ENCODE results near the gene KHDC1L. TPM values are rescaled to one million over a fixed set of nuclear protein-coding genes. Genes with fewer than 3 reads are reported as not detected.

The KHDC1L gene
- total and polyA plus RNA-seq, 2 donors (not counting 1 experiment from before 2014, with no cell fraction given): not detected

DNA sequence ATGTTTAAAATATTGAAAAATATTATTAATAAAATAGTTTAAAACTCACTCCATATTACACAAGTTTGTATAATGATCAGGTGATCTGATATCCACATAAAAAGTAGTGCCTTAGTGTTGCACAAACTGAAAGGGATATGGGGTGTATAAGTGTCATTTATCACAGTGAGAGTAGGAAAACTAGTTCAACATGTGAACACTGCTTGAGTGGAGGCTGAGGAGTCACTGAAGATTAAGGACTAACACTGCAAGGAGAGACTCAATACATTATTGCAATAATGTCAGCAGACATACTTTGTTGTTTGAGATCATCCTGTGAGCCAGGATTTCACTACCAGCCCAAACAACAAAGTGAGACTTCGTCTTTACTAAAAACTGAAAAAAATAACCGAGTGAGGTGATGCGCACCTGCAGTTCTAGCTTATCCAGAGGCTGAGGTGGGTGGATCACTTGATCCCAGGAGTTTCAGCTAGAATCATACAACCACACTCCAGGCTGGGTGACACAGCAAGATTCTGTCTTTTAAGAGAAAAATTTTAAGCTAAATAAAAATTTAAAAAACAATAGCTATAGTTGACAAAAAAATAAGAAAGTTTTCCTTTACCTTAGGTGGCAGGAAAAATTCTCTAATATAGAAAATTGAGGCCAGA lies 2.4 kb upstream of the KHDC1L start:
- H3K79me2 ChIP-seq (ENCODE audit: control insufficient read depth, insufficient read depth, low read length): no peaks in the 10 kb centered on the region
- H3K27ac ChIP-seq (ENCODE audit: low read length in 2 of 2): no peak overlapping the region
- DNase-seq: no peak
- ChIA-PET POLR2A (no interaction called here), CTCF (interaction anchor here (0.7 kb wide), 1 partner anchor 787 kb away, joined by 3 read pairs; no protein-coding TSS in a partner anchor)
- ATAC-seq (ENCODE audit: low read depth): no peak
- H3K4me3 ChIP-seq (ENCODE audit: control extremely low read depth in 1 of 5, extremely low read depth in 1 of 5, insufficient read depth in 1 of 5, low read depth in 2 of 5, low read length in 4 of 5): no peak overlapping the region
- Mint-ChIP-seq H3K27ac (no peak overlapping the region), H3K9me3 (ENCODE audit: insufficient read depth) (no peaks in the 10 kb centered on the region), H3K4me1 (no peaks in the 10 kb centered on the region), H3K4me3 (no peak overlapping the region), H3K27me3 (no peaks in the 10 kb centered on the region)
- WGBS (ENCODE audit: insufficient coverage): no CpG with 5 or more reads among the region's 3 CpGs
- no peak overlapping the region for H3K4me2 ChIP-seq (replicated peaks; ENCODE audit: low read depth, low read length, poor library complexity, severe bottlenecking)
- intact Hi-C loops (cut with micrococcal nuclease): no loop called here
- H3K9ac ChIP-seq (ENCODE audit: low read length): no peak overlapping the region
- TF ChIP-seq, protein P1, sequence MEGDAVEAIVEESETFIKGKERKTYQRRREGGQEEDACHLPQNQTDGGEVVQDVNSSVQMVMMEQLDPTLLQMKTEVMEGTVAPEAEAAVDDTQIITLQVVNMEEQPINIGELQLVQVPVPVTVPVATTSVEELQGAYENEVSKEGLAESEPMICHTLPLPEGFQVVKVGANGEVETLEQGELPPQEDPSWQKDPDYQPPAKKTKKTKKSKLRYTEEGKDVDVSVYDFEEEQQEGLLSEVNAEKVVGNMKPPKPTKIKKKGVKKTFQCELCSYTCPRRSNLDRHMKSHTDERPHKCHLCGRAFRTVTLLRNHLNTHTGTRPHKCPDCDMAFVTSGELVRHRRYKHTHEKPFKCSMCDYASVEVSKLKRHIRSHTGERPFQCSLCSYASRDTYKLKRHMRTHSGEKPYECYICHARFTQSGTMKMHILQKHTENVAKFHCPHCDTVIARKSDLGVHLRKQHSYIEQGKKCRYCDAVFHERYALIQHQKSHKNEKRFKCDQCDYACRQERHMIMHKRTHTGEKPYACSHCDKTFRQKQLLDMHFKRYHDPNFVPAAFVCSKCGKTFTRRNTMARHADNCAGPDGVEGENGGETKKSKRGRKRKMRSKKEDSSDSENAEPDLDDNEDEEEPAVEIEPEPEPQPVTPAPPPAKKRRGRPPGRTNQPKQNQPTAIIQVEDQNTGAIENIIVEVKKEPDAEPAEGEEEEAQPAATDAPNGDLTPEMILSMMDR (IDR thresholded peaks at IDR 0.05): no peak
- no peak for TF ChIP-seq EZH2 (IDR thresholded peaks at IDR 0.05; ENCODE audit: borderline replicate concordance, insufficient read depth, low read depth, low read length, poor library complexity, severe bottlenecking)
- no peaks in the 10 kb centered on the region for H3K9me3 ChIP-seq (ENCODE audit: control extremely low read depth in 1 of 3, control insufficient read depth in 2 of 3, insufficient read depth in 1 of 3, low read length in 2 of 3)
- H4K20me1 ChIP-seq (ENCODE audit: control insufficient read depth, insufficient read depth, low read length, poor library complexity, severe bottlenecking): no peaks in the 10 kb centered on the region
- H3K27me3 ChIP-seq (replicated peaks in 1 of 4; ENCODE audit: control extremely low read depth in 1 of 4, control insufficient read depth in 3 of 4, insufficient read depth in 4 of 4, low read length in 3 of 4): no peaks in the 10 kb centered on the region
- no peaks in the 10 kb centered on the region for H3K4me1 ChIP-seq (ENCODE audit: control insufficient read depth in 2 of 2, insufficient read depth in 2 of 2, low read length in 2 of 2)
- H3K36me3 ChIP-seq (replicated peaks in 1 of 2; ENCODE audit: control extremely low read depth in 1 of 2, control insufficient read depth in 1 of 2, extremely low read depth in 1 of 2, insufficient read depth in 2 of 2, low read length in 1 of 2): no peaks in the 10 kb centered on the region
- no peak overlapping the region for H2AFZ ChIP-seq (ENCODE audit: insufficient read depth, low read depth, low read length, poor library complexity, severe bottlenecking)

DNA sequence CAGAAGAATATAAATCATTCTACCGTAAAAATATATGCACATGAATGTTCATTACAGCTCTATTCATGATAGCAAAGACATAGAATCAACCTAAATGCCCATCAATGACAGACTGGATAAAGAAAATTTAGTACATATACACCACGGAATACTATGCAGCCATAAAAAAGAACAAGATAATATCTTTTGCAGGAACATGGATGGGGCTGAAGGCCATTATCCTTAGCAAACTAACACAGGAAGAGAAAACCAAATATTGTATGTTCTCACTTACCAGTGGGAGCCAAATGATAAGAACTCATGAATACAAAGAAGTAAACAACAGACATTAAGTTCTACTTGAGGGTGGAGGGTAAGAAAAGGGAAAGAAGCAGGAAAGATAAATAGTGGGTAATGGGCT lies 8.4 kb downstream of the KHDC1L start:
- CTCF ChIA-PET: no interaction called here
- H3K4me2 ChIP-seq (replicated peaks; ENCODE audit: low read depth, low read length, poor library complexity, severe bottlenecking): no peak overlapping the region
- no peaks in the 10 kb centered on the region for H3K79me2 ChIP-seq (ENCODE audit: control insufficient read depth, insufficient read depth, low read length)
- Mint-ChIP-seq H3K4me3 (no peak overlapping the region), H3K4me1 (no peaks in the 10 kb centered on the region), H3K27me3 (no peaks in the 10 kb centered on the region), H3K27ac (no peak overlapping the region), H3K9me3 (ENCODE audit: insufficient read depth) (peaks cover 2% of the 10 kb centered on the region)
- no peaks in the 10 kb centered on the region for H3K9me3 ChIP-seq (ENCODE audit: control extremely low read depth in 1 of 3, control insufficient read depth in 2 of 3, insufficient read depth in 1 of 3, low read length in 2 of 3)
- no CpG with 5 or more reads among the region's 2 CpGs for WGBS (ENCODE audit: insufficient coverage)
- POLR2A ChIA-PET: no interaction called here
- no peak overlapping the region for H3K4me3 ChIP-seq (ENCODE audit: control extremely low read depth in 1 of 5, extremely low read depth in 1 of 5, insufficient read depth in 1 of 5, low read depth in 2 of 5, low read length in 4 of 5)
- H2AFZ ChIP-seq (ENCODE audit: insufficient read depth, low read depth, low read length, poor library complexity, severe bottlenecking): no peak overlapping the region
- H3K9ac ChIP-seq (ENCODE audit: low read length): no peak overlapping the region
- H3K36me3 ChIP-seq (replicated peaks in 1 of 2; ENCODE audit: control extremely low read depth in 1 of 2, control insufficient read depth in 1 of 2, extremely low read depth in 1 of 2, insufficient read depth in 2 of 2, low read length in 1 of 2): no peaks in the 10 kb centered on the region
- no peaks in the 10 kb centered on the region for H3K4me1 ChIP-seq (ENCODE audit: control insufficient read depth in 2 of 2, insufficient read depth in 2 of 2, low read length in 2 of 2)
- DNase-seq: no peak
- H3K27ac ChIP-seq (ENCODE audit: low read length in 2 of 2): no peak overlapping the region
- no peaks in the 10 kb centered on the region for H3K27me3 ChIP-seq (replicated peaks in 1 of 4; ENCODE audit: control extremely low read depth in 1 of 4, control insufficient read depth in 3 of 4, insufficient read depth in 4 of 4, low read length in 3 of 4)
- intact Hi-C loops (cut with micrococcal nuclease): no loop called here
- ATAC-seq (ENCODE audit: low read depth): no peak
- H4K20me1 ChIP-seq (ENCODE audit: control insufficient read depth, insufficient read depth, low read length, poor library complexity, severe bottlenecking): no peaks in the 10 kb centered on the region
- TF ChIP-seq EZH2 (IDR thresholded peaks at IDR 0.05; ENCODE audit: borderline replicate concordance, insufficient read depth, low read depth, low read length, poor library complexity, severe bottlenecking): no peak
- TF ChIP-seq, protein P1 (IDR thresholded peaks at IDR 0.05): no peak

Data from B cell (primary cell).